ENCODE results near the gene NCAPG2.

NCAPG2 gene

DNA sequence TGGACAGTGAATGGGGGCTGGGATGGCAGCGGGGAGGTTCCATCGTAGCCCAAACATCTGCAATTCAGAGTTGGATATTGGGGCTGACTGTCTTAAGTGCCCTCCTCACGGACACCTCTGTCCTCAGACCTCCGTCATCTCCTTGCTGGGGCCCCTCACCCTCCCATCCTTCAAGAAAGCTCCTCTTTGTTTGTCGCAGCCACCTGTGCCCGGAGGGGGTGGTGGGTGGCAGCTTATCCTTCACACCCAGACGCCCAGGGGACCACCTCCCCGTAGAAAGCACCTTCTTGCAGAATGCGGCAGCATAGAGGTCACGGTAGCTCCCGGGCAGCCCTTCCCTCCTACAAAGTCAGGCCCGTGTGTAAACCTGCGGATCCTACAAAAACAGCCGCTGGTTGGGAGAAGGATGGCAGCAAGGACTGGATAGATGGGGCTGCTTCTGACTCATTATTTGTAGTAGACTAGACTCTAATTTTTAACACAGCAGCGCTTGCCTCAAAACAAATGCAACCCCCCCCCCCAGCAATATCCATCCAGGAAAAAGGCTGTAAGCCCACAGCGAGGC lies 115.6 kb downstream of the NCAPG2 start:
- Mint-ChIP-seq H3K4me1 (no peaks in the 10 kb centered on the region), H3K27me3 (ENCODE audit: low read depth) (peaks cover 59% of the 10 kb centered on the region), H3K36me3 (ENCODE audit: low read depth) (no peaks in the 10 kb centered on the region), H3K4me3 (peak overlapping the region; percentile 65 to 74 (median 68)), H3K9me3 (peaks cover 7% of the 10 kb centered on the region), H3K27ac (no peak overlapping the region)
- TF ChIP-seq, protein P1, sequence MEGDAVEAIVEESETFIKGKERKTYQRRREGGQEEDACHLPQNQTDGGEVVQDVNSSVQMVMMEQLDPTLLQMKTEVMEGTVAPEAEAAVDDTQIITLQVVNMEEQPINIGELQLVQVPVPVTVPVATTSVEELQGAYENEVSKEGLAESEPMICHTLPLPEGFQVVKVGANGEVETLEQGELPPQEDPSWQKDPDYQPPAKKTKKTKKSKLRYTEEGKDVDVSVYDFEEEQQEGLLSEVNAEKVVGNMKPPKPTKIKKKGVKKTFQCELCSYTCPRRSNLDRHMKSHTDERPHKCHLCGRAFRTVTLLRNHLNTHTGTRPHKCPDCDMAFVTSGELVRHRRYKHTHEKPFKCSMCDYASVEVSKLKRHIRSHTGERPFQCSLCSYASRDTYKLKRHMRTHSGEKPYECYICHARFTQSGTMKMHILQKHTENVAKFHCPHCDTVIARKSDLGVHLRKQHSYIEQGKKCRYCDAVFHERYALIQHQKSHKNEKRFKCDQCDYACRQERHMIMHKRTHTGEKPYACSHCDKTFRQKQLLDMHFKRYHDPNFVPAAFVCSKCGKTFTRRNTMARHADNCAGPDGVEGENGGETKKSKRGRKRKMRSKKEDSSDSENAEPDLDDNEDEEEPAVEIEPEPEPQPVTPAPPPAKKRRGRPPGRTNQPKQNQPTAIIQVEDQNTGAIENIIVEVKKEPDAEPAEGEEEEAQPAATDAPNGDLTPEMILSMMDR (IDR thresholded peaks at IDR 0.05; ENCODE audit: unreplicated experiment in 3 of 3), result no peak

DNA sequence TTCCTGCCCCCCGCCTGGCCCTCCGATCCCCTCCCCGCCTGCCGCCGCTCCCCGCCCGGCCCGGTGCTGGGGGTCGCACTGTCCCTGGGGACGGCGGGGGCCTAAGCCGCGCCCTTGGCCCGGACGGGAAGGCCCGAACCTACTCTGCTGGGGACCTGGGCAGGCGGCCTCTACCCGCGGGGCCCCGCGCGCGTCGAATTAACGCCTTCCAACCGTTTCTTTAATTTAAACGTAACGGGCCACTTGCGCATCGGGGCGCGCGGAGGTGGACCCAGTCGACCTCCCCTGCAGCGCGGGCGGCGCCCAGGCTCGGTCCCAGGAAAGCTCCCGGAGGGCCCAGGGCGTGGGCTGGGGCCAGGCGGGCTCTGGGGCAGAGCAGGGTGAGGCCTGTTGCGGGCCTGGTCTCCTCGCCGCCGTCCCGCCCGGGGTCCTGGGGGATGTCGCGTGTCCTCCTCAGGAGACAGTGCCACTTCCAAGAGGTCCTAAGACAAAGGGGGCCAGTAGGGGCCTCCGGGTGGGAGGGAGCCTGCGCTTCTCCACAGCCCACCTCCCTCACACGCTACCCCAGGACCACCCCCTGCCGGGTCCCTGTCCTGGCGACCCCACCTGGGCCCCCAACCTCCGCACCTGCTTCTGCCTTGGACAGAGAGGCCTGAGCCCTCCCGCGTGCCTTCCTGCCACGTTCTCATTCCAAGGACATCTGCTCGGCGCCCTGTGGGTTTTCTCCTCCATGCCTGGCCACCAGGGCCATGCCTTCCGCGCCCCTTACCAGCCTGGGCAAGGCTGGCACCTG lies 116.3 kb downstream of the NCAPG2 start:
- peak overlapping the region; percentile 65 to 74 (median 68) for H3K4me3 Mint-ChIP-seq
- no peak overlapping the region for H3K27ac Mint-ChIP-seq
- peaks cover 66% of the 10 kb centered on the region for H3K27me3 Mint-ChIP-seq (ENCODE audit: low read depth)
- no peaks in the 10 kb centered on the region for H3K4me1 Mint-ChIP-seq
- H3K9me3 Mint-ChIP-seq, result peaks cover 9% of the 10 kb centered on the region
- H3K36me3 Mint-ChIP-seq (ENCODE audit: low read depth), result no peaks in the 10 kb centered on the region
- TF ChIP-seq, protein P1 (IDR thresholded peaks at IDR 0.05; ENCODE audit: unreplicated experiment in 3 of 3), result no peak

DNA sequence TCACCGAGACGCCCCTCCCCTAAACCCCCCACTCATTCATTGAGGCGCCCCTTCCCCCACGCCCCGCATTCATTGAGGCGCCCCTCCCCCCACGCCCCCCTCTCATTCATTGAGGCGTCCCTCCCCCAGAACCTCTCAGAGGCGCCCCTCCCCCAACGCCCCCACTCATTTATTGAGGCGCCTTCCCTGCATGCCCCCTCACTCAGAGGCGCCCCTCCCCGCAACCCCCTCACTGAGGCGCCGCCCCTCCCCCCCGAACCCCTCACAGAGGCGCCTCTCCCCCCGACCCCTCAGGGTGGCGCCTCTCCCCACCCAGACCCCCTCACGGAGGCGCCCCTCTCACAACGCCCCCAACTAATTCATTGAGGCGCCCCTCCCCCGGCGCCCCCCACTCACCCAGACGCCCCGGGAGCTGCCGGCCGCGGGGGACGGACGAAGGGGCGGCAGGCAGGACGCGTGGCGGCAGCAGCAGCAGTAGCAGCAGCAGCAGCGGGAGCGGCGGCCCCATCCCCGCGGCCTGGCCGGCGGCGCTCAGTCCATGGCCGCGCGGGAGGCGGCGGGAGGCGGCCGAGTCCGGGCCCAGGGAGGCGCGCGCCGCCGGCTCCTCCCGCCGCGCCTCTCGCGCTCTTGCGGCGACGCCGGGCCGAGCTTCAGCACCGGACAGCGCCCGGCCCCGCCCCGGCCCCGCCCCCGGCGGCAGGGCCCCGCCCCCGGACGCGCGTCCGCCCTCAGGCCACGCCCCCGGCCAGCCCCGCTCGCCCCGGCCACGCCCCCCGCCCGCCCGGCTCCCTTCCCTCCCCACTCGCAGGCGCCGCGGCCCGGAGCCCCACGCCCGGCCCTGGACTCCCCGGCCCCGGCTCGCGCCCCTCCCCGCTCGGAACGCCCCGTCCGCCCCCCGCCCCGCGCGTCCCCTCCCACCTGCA lies 117.2 kb downstream of the NCAPG2 start, which contains the start of gene PTPRN2:
Gene PTPRN2 (minus strand): TSS at position 662 of the 923 bp plus-strand sequence.
- H3K27me3 Mint-ChIP-seq (ENCODE audit: low read depth), result peaks cover 71% of the 10 kb centered on the region
- H3K4me3 Mint-ChIP-seq, result peak within 1 kb of the TSS; percentile 65 to 74 (median 68)
- no peak within 1 kb of the TSS for H3K27ac Mint-ChIP-seq
- TF ChIP-seq, protein P1 (IDR thresholded peaks at IDR 0.05; ENCODE audit: unreplicated experiment in 3 of 3), result no peak
- peaks cover 5% of the 10 kb centered on the region for H3K9me3 Mint-ChIP-seq
- H3K4me1 Mint-ChIP-seq, result no peaks in the 10 kb centered on the region
- no peaks in the 10 kb centered on the region for H3K36me3 Mint-ChIP-seq (ENCODE audit: low read depth)

DNA sequence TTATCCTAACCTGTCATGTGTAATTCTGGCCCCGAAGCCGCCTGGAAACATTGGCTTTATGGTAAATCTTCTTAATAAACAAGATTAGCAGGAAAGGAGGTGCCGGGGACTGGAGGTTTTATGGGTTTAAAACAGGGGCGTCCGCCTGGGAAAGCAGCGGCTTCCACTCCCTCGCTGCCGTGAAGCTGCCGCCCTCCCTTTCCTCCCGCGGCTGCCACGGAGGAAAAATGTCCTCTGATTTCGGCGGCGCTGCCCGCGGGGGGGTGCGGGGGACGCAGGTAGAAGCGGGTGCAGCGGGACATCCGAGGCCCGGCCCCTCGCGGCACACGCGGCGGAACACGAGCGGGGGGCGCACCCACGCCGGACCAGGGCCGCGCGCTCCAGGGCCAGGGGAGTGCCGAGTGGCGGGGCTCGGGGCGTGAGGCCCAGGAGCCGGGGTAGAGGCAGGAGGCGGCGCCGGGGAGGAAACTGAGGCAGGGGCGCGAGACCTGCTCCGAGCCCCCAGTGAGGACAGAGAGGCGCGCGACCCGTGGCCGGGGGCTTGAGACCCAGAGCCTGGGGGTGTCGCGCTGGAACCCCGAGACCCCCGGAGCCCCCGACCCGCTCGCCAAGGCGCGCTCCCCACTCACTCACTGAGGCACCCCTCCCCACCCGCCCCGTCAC lies 118.0 kb downstream of the NCAPG2 start:
- Mint-ChIP-seq H3K9me3 (peaks cover 5% of the 10 kb centered on the region), H3K36me3 (ENCODE audit: low read depth) (no peaks in the 10 kb centered on the region), H3K4me1 (no peaks in the 10 kb centered on the region), H3K27me3 (ENCODE audit: low read depth) (peaks cover 75% of the 10 kb centered on the region), H3K4me3 (peak overlapping the region in 1 of 3 experiments; percentile 78), H3K27ac (no peak overlapping the region)
- TF ChIP-seq, protein P1 (IDR thresholded peaks at IDR 0.05; ENCODE audit: unreplicated experiment in 3 of 3), result no peak

DNA sequence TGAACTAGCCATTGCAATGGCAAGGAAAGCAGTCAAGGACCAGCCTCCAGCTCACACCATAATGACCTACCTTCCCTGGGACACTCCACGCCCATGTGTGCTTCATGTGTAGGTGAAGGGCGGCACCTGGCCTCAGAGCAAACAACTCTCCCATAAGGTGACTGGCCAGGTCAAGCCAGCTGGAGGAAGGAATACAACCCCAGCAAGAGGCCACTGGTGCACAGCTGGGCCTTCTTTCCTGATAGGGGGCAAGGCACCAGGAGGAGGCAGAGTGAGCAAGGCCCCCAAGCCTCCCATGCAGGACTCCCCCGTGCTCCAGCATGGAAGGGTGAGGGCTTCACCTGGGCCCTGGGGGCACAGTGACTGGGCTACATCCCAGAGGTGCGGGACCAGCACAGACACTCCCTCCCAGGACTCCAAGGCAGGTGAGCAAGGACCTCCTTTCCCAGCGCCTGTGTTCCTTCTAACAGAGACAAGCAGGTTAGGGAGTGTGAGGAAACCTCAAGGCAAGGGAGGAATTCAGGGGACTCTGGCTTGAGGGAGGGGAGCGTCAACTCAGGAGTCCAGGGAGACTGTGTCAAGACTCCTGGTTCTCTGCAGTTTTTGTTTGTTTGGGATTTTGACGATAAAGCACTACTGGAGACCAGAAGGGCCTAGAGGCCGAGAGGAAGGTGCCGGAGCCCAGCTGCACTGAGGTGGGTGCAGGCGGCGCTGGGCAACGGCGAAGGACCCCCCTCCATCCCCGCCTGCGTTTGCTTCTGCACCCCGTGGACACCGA lies 118.7 kb downstream of the NCAPG2 start:
- no peak overlapping the region for H3K27ac Mint-ChIP-seq
- H3K9me3 Mint-ChIP-seq, result peaks cover 8% of the 10 kb centered on the region
- TF ChIP-seq, protein P1 (IDR thresholded peaks at IDR 0.05; ENCODE audit: unreplicated experiment in 3 of 3), result no peak
- H3K27me3 Mint-ChIP-seq (ENCODE audit: low read depth), result peaks cover 75% of the 10 kb centered on the region
- H3K36me3 Mint-ChIP-seq (ENCODE audit: low read depth), result no peaks in the 10 kb centered on the region
- no peaks in the 10 kb centered on the region for H3K4me1 Mint-ChIP-seq
- H3K4me3 Mint-ChIP-seq, result peak overlapping the region; percentile 72 to 82 (median 78)

Data from nephron (organoid).